IMR-90 (cell line): ENCODE data around the gene IGF2BP1.

ENCODE experiments used
- CEBPB ChIP-seq: IDR thresholded peaks from 2 replicates; pipeline ENCODE4 v1.6.1; 2012; ENCODE audit warnings: low read depth, low read length, improper control_type of control experiment
- CHD1 ChIP-seq: IDR thresholded peaks from 2 replicates; pipeline ENCODE4 v1.6.1; 2012; ENCODE audit warnings: low read depth, low read length, improper control_type of control experiment
- MAFK ChIP-seq: IDR thresholded peaks from 2 replicates; pipeline ENCODE4 v1.6.1; 2012; ENCODE audit warnings: low read depth, low read length, improper control_type of control experiment
- NFE2L2 ChIP-seq: fragments of 150-350 bp; IDR thresholded peaks from 2 replicates; pipeline ENCODE4 v1.6.1; 2016; ENCODE audit warnings: low read depth, mild to moderate bottlenecking, low read length
- POLR2A ChIP-seq: IDR thresholded peaks from 2 replicates; pipeline ENCODE4 v1.6.1; 2012; ENCODE audit warnings: mild to moderate bottlenecking, low read depth, low read length
- RAD21 ChIP-seq: IDR thresholded peaks from 2 replicates; pipeline ENCODE4 v1.6.1; 2012; ENCODE audit warnings: low read length, improper control_type of control experiment
- RCOR1 ChIP-seq: IDR thresholded peaks from 2 replicates; pipeline ENCODE4 v1.6.1; 2012; ENCODE audit warnings: mild to moderate bottlenecking, low read length, improper control_type of control experiment; ENCODE audit not compliant: insufficient replicate concordance
- RFX5 ChIP-seq: IDR thresholded peaks from 2 replicates; pipeline ENCODE4 v1.8.0; 2012; ENCODE audit warnings: low read depth, mild to moderate bottlenecking, low read length, moderate library complexity
- TF ChIP-seq, protein P1 (sequence below): conservative IDR thresholded peaks from 2 replicates; pipeline ENCODE4 v1.5.1; 2012; ENCODE audit warnings: mild to moderate bottlenecking, low read depth, low read length, improper control_type of control experiment
- TF ChIP-seq, protein P2 (sequence below): fragments of 150-350 bp; IDR thresholded peaks from 2 replicates; pipeline ENCODE4 v1.6.1; 2017; ENCODE audit warnings: mild to moderate bottlenecking, antibody characterized with exemption, low read length, low read depth

GRCh38 chr17:49021768-49022103, 24.6 kb downstream of the IGF2BP1 start:
- TF ChIP-seq, protein P1, sequence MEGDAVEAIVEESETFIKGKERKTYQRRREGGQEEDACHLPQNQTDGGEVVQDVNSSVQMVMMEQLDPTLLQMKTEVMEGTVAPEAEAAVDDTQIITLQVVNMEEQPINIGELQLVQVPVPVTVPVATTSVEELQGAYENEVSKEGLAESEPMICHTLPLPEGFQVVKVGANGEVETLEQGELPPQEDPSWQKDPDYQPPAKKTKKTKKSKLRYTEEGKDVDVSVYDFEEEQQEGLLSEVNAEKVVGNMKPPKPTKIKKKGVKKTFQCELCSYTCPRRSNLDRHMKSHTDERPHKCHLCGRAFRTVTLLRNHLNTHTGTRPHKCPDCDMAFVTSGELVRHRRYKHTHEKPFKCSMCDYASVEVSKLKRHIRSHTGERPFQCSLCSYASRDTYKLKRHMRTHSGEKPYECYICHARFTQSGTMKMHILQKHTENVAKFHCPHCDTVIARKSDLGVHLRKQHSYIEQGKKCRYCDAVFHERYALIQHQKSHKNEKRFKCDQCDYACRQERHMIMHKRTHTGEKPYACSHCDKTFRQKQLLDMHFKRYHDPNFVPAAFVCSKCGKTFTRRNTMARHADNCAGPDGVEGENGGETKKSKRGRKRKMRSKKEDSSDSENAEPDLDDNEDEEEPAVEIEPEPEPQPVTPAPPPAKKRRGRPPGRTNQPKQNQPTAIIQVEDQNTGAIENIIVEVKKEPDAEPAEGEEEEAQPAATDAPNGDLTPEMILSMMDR, result no peak
- no peak for TF ChIP-seq POLR2A
- TF ChIP-seq, protein P2, sequence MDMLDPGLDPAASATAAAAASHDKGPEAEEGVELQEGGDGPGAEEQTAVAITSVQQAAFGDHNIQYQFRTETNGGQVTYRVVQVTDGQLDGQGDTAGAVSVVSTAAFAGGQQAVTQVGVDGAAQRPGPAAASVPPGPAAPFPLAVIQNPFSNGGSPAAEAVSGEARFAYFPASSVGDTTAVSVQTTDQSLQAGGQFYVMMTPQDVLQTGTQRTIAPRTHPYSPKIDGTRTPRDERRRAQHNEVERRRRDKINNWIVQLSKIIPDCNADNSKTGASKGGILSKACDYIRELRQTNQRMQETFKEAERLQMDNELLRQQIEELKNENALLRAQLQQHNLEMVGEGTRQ, result no peak
- TF ChIP-seq NFE2L2, result no peak
- TF ChIP-seq RFX5, result no peak
- TF ChIP-seq MAFK, result no peak
- no peak for TF ChIP-seq RCOR1
- no peak for TF ChIP-seq CHD1
- TF ChIP-seq CEBPB, result no peak
- no peak for TF ChIP-seq RAD21
